Ecto neural progenitor cell (in vitro differentiated cells): Measurements from ENCODE around the gene CPZ.

Experiments used
- DNase-seq: peaks from one replicate; pipeline ENCODE4 v3.0.0-alpha.2; 2018; ENCODE audit warnings: low spot score

CPZ gene

GRCh38 chr4:8639777-8640720 is 47.5 kb downstream of the CPZ start:
- DNase-seq, result no peak

- DNase-seq, result no peak
Measured at GRCh38 chr4:8640816-8641215, 48.3 kb downstream of the CPZ start.

- no peak for DNase-seq
Measured at GRCh38 chr4:8641256-8641655, 48.7 kb downstream of the CPZ start.

DNA sequence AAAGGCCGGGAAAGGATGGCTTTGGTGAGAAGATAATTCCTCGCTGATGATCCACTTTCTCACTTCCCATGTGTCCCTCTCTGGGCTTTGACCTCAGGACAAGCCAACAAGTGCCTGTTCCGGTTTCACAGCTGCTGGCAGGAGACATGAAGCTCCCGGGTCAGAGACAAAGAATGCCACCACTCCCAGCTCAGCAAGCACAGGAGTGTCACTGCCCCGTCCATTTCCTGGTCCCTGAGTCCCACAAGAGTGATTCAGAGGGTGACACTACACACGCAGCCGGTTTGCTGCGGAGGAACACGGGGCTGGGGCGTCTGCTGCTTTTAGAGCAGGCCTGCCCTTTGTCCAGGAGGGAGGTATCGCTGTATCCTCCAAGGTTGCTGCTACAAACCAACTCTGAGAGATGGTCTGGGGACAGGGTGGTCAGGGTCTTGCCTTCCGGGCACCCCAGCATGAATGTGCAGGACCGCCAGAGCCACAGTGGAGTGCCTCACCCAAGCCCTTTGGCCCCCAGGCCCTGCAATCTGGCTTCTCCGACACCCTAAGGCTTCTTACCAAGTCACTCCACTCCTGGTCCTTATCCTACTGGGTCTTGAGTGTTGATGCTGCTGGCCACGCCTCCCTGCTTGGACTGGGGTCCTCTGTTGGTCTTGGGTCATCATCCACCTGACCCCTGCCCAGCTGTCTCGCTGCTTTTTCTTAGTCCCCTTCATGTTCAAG is 49.5 kb downstream of the CPZ start:
- no peak for DNase-seq

GRCh38 chr4:8642651-8643321 is 50.2 kb downstream of the CPZ start:
- no peak for DNase-seq

DNA sequence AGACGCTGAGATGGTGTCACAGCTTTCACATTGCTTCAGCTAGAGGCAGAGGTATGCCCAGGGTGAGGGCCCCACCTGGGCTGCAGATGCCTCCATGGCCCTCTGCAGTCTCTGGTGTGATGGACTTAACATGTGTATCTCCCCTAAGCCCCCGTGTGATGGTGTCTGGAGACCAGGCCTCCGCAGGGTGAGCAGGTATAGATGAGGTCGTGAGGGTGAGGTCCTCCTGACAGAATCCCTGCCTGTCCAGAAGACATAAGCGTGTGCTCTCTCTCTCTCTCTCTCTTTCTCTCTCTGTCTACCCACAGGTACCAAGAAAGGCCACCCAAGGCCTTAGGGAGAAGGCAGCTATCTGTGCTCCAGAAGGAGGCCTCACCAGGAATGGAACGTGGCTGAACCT is 50.9 kb downstream of the CPZ start:
- DNase-seq, result no peak

- DNase-seq, result no peak
Measured at GRCh38 chr4:8643986-8644385, 51.4 kb downstream of the CPZ start.

- DNase-seq, result peak; percentile 55
Measured at GRCh38 chr4:8644461-8644891, 51.9 kb downstream of the CPZ start.

DNA sequence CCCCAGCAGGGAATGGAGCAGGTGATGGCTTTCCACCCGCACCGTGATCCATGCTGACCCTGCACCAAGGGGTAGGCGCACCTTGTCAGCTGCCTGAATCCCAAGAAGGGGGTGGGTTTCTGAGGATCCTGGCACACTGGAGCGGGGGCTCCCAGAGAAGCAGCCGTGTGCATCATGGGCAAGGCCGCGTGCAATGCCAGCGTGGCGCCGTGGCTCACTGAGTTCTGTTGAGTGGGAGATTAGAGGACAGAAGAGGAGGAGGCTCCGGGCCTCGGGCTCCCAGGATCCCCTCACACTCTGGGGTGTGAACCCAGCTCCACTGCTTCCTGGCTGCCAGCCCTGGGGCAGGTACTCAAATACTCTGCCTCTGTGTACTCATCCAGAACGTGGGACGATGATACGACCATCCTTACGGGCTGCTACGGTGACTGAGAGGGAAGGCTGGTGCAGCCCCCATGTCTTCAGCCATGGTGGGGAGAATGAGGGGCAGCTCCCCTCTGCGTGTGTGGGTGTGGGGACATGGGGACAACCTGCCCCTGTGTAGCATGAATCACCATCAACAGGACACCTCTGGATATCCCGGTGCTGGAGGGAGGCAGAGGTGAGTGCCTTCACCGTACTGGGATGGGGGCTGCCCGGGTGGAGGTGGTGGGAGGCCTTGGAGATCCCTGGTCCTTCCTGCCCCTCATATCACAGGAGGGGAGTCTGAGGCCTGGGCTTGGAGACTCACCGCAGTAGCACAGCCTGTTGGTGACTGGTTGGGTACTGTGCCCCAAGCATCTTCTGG is 52.6 kb downstream of the CPZ start:
- peak; percentile 30 for DNase-seq

GRCh38 chr4:8645753-8646124 is 53.2 kb downstream of the CPZ start:
- peak; percentile 34 for DNase-seq

DNA sequence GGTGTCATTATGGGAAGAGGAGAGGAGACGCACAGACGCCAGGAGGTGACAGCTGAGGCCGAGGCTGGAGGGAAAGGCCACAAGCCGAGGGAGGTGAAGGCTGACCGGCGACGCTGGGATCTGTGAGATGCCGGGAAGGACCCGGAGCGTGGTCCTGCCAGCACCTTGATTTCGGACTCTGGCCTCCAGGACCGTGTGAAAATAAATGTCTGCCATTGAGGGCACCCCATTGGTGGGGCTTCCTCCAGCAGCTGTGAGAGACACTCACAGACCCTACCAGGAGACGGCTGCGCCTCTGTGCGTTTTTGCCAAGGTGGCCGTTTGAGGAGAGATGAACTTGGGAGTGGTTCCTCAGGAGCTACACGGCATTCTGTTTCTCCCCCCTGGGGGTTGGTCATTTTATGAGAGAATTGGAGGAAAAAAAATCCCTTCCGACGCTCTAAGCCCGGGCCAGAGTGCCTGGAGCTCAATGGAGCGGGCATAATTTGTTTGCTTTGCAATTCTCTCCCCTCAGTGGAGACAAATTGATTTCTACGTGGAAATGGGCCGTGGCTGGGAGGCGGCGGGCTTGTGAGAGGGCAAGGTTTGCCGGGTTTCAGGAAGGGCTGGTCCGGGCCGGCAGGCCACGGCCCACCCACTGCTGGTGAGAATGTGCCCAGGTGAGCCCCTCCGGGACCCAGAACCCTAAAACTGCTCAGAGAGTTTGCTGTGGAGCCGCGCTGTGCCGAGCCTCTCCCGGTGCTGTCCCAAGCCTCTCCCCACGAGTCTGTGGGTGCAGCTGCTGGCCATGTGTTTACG is 53.9 kb downstream of the CPZ start:
- peak; percentile 48 for DNase-seq

DNA sequence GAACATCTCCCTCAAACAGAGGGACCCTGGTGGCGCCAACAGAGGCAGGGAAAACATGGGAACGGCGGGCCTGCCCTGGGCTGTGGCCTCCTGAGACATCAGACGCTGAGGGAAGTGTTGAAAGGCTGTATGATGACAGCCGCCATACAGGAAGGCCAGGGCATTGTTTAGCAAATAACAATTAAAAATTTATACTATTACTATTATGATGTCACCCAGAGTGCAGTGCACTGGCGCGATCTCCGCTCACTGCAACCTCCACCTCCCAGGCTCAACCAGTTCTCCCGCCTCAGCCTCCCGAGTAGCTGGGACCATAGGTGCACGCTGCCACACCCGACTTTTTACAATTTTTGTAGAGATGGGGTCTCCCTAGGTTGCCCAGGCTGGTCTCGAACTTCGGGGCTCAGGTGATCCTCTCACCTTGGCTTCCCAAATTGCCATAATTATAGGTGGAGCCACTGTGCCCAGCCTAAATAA is 54.6 kb downstream of the CPZ start:
- DNase-seq, result peak; percentile 19

DNA sequence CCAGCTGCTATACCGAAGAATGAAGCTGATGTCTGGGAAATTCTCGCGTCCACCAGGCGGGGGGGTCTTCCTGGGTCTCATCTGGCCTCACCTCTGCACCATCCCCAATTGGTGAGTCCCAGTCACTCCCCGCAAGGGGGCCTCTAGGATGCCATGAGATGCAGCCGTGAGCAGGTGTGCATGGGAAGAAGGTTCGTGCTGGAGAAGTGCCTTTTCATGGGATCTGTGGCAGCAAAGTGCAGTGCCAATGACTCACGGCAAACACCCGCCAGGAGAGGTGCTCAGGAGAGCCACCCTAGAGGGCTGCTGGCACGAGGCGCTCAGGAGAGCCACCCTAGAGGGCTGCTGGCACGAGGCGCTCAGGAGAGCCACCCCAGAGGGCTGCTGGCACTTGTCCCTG is 55.1 kb downstream of the CPZ start:
- peak; percentile 45 for DNase-seq

DNA sequence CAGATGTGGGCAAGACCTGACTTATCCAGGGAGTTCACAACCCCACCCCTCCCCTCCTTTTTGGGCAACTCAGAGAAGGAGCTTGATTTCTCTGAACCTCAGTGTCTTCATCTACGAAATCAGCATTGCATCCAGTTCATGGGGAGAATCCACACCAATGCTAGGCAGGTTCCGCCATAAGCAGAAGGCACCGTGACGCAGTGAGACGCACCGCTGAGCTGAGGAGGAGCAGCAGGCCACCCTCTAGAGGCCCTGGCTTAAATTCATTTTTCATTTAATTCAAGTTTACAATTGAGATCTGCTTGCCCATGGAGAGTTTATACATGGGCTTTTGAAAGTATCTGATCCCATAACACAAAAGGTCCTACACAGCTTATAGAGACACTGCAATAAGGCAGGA is 55.7 kb downstream of the CPZ start:
- DNase-seq, result peak; percentile 12

- DNase-seq, result peak; percentile 46
Measured at GRCh38 chr4:8648816-8649630, 56.5 kb downstream of the CPZ start.

GRCh38 chr4:8649631-8650361 is 57.2 kb downstream of the CPZ start:
- peak; percentile 41 for DNase-seq

- DNase-seq, result peak; percentile 39
Measured at GRCh38 chr4:8651661-8652180, 59.2 kb downstream of the CPZ start.

GRCh38 chr4:8652181-8653078 is 59.9 kb downstream of the CPZ start:
- peak; percentile 36 for DNase-seq
